Panc1 (cell line): ENCODE data around the gene TAS2R31. TPM values are rescaled to one million over a fixed set of nuclear protein-coding genes. Genes with fewer than 3 reads are reported as not detected.

Experiments used
- ATAC-seq: fragments of 200-7000 bp; cut with Tn5 transposase; 2 replicates; pipeline ENCODE4 v1.9.1; 2020; ENCODE audit warnings: mild to moderate bottlenecking, moderate library complexity
- BruUV-seq: library from RNA; stranded (reverse); fragments of 400-500 nt; replicated peaks from 2 replicates; lab custom pipeline; 2021; lab: Mats Ljungman, UMichigan
- CTCF ChIA-PET: fragments of 300-600 bp; sonication (Branson Sonifier 250); formaldehyde crosslinking; loops from one replicate; lab custom pipeline; 2022; ENCODE audit warnings: antibody characterized with exemption; lab: Charles Lee
- POLR2A ChIA-PET: fragments of 300-600 bp; sonication (Branson Sonifier 250); formaldehyde crosslinking; loops from one replicate; lab custom pipeline; 2022; ENCODE audit warnings: antibody characterized with exemption; lab: Charles Lee
- DNase-seq: peaks from one replicate; pipeline ENCODE4 v3.0.0-alpha.2; 2010; ENCODE audit warnings: low read depth, low spot score
- H3K27ac ChIP-seq: 2 replicates; pipeline ENCODE4 v1.5.1; 2011; ENCODE audit warnings: mild to moderate bottlenecking, low read length, inconsistent platforms
- H3K27me3 ChIP-seq: fragments of 200-500 bp; sonication (Bioruptor generic); 2 replicates; pipeline ENCODE4 v1.6.0; 2014; ENCODE audit warnings: low read length, inconsistent platforms; ENCODE audit not compliant: control insufficient read depth, insufficient read depth
- H3K36me3 ChIP-seq: fragments of 200-500 bp; sonication (Bioruptor generic); 2 replicates; pipeline ENCODE4 v1.5.1; 2014; ENCODE audit warnings: inconsistent platforms, mild to moderate bottlenecking, low read length, moderate library complexity; ENCODE audit not compliant: control insufficient read depth, insufficient read depth
- H3K4me1 ChIP-seq: 2 replicates; pipeline ENCODE4 v1.5.1; 2011; ENCODE audit warnings: inconsistent platforms, mild to moderate bottlenecking, low read length, moderate library complexity; ENCODE audit not compliant: control insufficient read depth, insufficient read depth
- H3K4me3 ChIP-seq, 2 experiments: 2 replicates each; pipeline ENCODE4 v1.5.1; 2011 to 2012; ENCODE audit warnings: low read depth in 2 of 2, low read length in 2 of 2, mild to moderate bottlenecking in 2 of 2, inconsistent platforms in 1 of 2, moderate library complexity in 1 of 2
- H3K9me3 ChIP-seq: fragments of 200-500 bp; sonication (Bioruptor generic); 2 replicates; pipeline ENCODE4 v1.5.1; 2014; ENCODE audit warnings: low read depth, mild to moderate bottlenecking, inconsistent platforms, low read length, moderate library complexity; ENCODE audit not compliant: control insufficient read depth, insufficient read depth
- CTCF ChIP-seq: fragments of 450-650 bp; IDR thresholded peaks from 2 replicates; pipeline ENCODE4 v1.5.1; 2017; ENCODE audit warnings: mild to moderate bottlenecking
- POLR2AphosphoS5 ChIP-seq: IDR thresholded peaks from 2 replicates; pipeline ENCODE4 v1.6.1; 2012; ENCODE audit warnings: mild to moderate bottlenecking, low read depth, low read length, moderate library complexity
- REST ChIP-seq, 2 experiments: IDR thresholded peaks; 2 replicates each; pipeline ENCODE4 v1.6.1; 2011 to 2012; ENCODE audit warnings: low read depth in 2 of 2, control low read depth in 1 of 2, low read length in 1 of 2, mild to moderate bottlenecking in 1 of 2, moderate library complexity in 1 of 2; ENCODE audit not compliant: insufficient read depth in 1 of 2
- SIN3A ChIP-seq: IDR thresholded peaks from 2 replicates; pipeline ENCODE4 v1.6.1; 2012; ENCODE audit warnings: low read depth, mild to moderate bottlenecking, low read length, moderate library complexity, borderline replicate concordance; ENCODE audit not compliant: insufficient read depth
- TCF7L2 ChIP-seq: IDR thresholded peaks from 2 replicates; pipeline ENCODE4 v1.6.1; 2011; ENCODE audit warnings: mild to moderate bottlenecking, low read depth, low read length, inconsistent platforms
- in situ Hi-C: cut with HindIII; loops from 2 replicates; pipeline ENCODE4 v1.10.0; 2016; ENCODE audit warnings: low sequenced_read_pairs, low pct_unique_long_range_greater_than_20kb
- intact Hi-C: fragments of 100-400 bp; cut with micrococcal nuclease; formaldehyde crosslinking; loops from one replicate; pipeline ENCODE4 v1.10.0; 2022; ENCODE audit not compliant: unreplicated experiment
- total RNA-seq: library from RNA; stranded (reverse); gene quantifications from one replicate; pipeline ENCODE4 v1.2.1, GENCODE V29; 2021; ENCODE audit not compliant: unreplicated experiment

The TAS2R31 gene
- total RNA-seq, 1 experiment from 2014 or later = 1.3 TPM

- in situ Hi-C loops = no loop called here
- no peak overlapping the region for H3K27ac ChIP-seq
- BruUV-seq = no TSS peak
- DNase-seq = no peak
- no peaks in the 10 kb centered on the region for H3K9me3 ChIP-seq
- intact Hi-C loops = no loop called here
- H3K4me3 ChIP-seq = no peak overlapping the region
- no peaks in the 10 kb centered on the region for H3K27me3 ChIP-seq
- ChIA-PET POLR2A (no interaction called here), CTCF (no interaction called here)
- TF ChIP-seq REST (IDR thresholded peaks at IDR 0.05; ENCODE audit: insufficient read depth in 1 of 2, low read depth in 2 of 2, low read length in 1 of 2) (no peak), CTCF (no peak), SIN3A (no peak), POLR2AphosphoS5 (no peak), TCF7L2 (no peak)
- H3K4me1 ChIP-seq = no peaks in the 10 kb centered on the region
- H3K36me3 ChIP-seq = no peaks in the 10 kb centered on the region
- no peak for ATAC-seq
Observed at GRCh38 chr12:11014234-11014633, 17.0 kb downstream of the TAS2R31 start.

- ChIA-PET CTCF (no interaction called here), POLR2A (no interaction called here)
- no peaks in the 10 kb centered on the region for H3K9me3 ChIP-seq
- H3K4me3 ChIP-seq = no peak overlapping the region
- intact Hi-C loops = no loop called here
- ATAC-seq = no peak
- no peak overlapping the region for H3K27ac ChIP-seq
- TF ChIP-seq REST (IDR thresholded peaks at IDR 0.05; ENCODE audit: insufficient read depth in 1 of 2, low read depth in 2 of 2, low read length in 1 of 2) = no peak
- no peak for TF ChIP-seq CTCF
- TF ChIP-seq POLR2AphosphoS5 = no peak
- TF ChIP-seq TCF7L2 = no peak
- no peak for TF ChIP-seq SIN3A
- in situ Hi-C loops = no loop called here
- H3K4me1 ChIP-seq = no peaks in the 10 kb centered on the region
- DNase-seq = no peak
- H3K27me3 ChIP-seq = no peaks in the 10 kb centered on the region
- H3K36me3 ChIP-seq = no peaks in the 10 kb centered on the region
- BruUV-seq = no TSS peak
Observed at GRCh38 chr12:11007608-11008007, 23.6 kb downstream of the TAS2R31 start.
